A673 (cell line): ENCODE data around the gene G3BP1.

Experiments
- EZH2 ChIP-seq: fragments of 200-600 bp; sonication (generic); IDR thresholded peaks from 2 replicates; pipeline ENCODE4 v1.6.1; 2017; ENCODE audit warnings: borderline replicate concordance, low read depth, mild to moderate bottlenecking, mixed read lengths, antibody characterized with exemption, low read length; ENCODE audit not compliant: poor library complexity, severe bottlenecking
- TF ChIP-seq, protein P1 (sequence below): fragments of 300-800, 200-600 bp; sonication (generic); conservative IDR thresholded peaks from 2 replicates; pipeline ENCODE4 v1.5.1; 2017; ENCODE audit warnings: low read depth, mild to moderate bottlenecking, antibody characterized with exemption, low read length, moderate library complexity, mixed read lengths

DNA sequence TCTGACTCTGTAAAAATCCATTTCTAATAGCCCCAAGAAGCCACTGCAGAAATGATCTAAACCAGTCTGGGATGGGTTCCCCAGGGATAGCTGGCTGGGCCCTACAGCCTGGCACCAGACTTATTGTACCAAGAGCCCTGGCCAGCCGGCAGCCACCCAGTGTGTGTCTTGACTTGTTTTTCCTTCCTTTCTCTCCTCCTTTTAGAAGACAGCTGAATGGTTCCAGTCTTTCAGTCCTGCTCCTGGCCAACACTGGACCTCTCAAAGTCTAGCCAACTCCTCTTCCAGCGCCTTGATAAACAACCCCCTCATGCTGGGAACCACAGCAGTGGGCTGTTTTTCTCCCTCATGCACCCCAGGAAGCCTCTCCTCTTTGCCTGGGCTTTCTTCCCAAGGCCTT, 47.4 kb upstream of the G3BP1 start:
- TF ChIP-seq, protein P1, sequence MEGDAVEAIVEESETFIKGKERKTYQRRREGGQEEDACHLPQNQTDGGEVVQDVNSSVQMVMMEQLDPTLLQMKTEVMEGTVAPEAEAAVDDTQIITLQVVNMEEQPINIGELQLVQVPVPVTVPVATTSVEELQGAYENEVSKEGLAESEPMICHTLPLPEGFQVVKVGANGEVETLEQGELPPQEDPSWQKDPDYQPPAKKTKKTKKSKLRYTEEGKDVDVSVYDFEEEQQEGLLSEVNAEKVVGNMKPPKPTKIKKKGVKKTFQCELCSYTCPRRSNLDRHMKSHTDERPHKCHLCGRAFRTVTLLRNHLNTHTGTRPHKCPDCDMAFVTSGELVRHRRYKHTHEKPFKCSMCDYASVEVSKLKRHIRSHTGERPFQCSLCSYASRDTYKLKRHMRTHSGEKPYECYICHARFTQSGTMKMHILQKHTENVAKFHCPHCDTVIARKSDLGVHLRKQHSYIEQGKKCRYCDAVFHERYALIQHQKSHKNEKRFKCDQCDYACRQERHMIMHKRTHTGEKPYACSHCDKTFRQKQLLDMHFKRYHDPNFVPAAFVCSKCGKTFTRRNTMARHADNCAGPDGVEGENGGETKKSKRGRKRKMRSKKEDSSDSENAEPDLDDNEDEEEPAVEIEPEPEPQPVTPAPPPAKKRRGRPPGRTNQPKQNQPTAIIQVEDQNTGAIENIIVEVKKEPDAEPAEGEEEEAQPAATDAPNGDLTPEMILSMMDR: no peak
- TF ChIP-seq EZH2: no peak
